Liver (tissue), 9 donors: ENCODE data around the gene LRIG1. TPM values are rescaled to one million over a fixed set of nuclear protein-coding genes. Genes with fewer than 3 reads are reported as not detected.

Experiments
- DNase-seq: peaks from one replicate; pipeline ENCODE4 v3.0.0-alpha.2; 2017; ENCODE audit warnings: low spot score
- H3K27ac ChIP-seq, 2 donors: one replicate each; pipeline ENCODE4 v1.7.0; 2013; ENCODE audit warnings: inconsistent platforms in 2 of 2, low read length in 2 of 2, control low read depth in 1 of 2, low read depth in 1 of 2, mild to moderate bottlenecking in 1 of 2
- H3K27me3 ChIP-seq, 4 donors: one replicate each; pipeline versions ENCODE4 v1.6.1 to v1.7.0; 2013; ENCODE audit warnings: low read length in 3 of 4, inconsistent platforms in 1 of 4, mild to moderate bottlenecking in 1 of 4, moderate library complexity in 1 of 4; ENCODE audit not compliant: control insufficient read depth in 4 of 4, insufficient read depth in 4 of 4
- H3K36me3 ChIP-seq, 4 donors: one replicate each; pipeline versions ENCODE4 v1.6.1 to v1.7.0; 2013; ENCODE audit warnings: low read length in 3 of 4, mild to moderate bottlenecking in 3 of 4, low read depth in 1 of 4, moderate library complexity in 1 of 4; ENCODE audit not compliant: control insufficient read depth in 4 of 4, insufficient read depth in 3 of 4
- H3K4me1 ChIP-seq, 4 donors: one replicate each; pipeline versions ENCODE4 v1.6.1 to v1.7.0; 2013; ENCODE audit warnings: low read length in 3 of 4, mild to moderate bottlenecking in 3 of 4, moderate library complexity in 1 of 4; ENCODE audit not compliant: control insufficient read depth in 4 of 4, insufficient read depth in 4 of 4
- H3K4me3 ChIP-seq, 3 donors: one replicate each; pipeline versions ENCODE4 v1.6.1 to v1.7.0; 2013; ENCODE audit warnings: low read length in 3 of 3, control low read depth in 1 of 3, low read depth in 1 of 3, mild to moderate bottlenecking in 1 of 3
- H3K9ac ChIP-seq, 2 donors: one replicate each; pipeline ENCODE4 v1.7.0; 2013; ENCODE audit warnings: low read length in 2 of 2, mild to moderate bottlenecking in 2 of 2, moderate library complexity in 2 of 2, control low read depth in 1 of 2, low read depth in 1 of 2
- H3K9me3 ChIP-seq, 4 donors: one replicate each; pipeline versions ENCODE4 v1.6.1 to v1.7.0; 2013; ENCODE audit warnings: low read length in 3 of 4; ENCODE audit not compliant: control insufficient read depth in 4 of 4
- CTCF ChIP-seq: fragments of 150-350 bp; IDR thresholded peaks from 2 replicates; pipeline ENCODE4 v1.5.1; 2017; ENCODE audit warnings: improper control_type of control experiment, low read depth, low read length; ENCODE audit not compliant: missing input control
- EGR1 ChIP-seq, 2 donors: IDR thresholded peaks; 2 replicates each; pipeline ENCODE4 v1.6.1; 2016 to 2018; ENCODE audit warnings: antibody characterized with exemption in 2 of 2, low read depth in 2 of 2
- FOXA1 ChIP-seq: IDR thresholded peaks from 2 replicates; pipeline ENCODE4 v1.6.1; 2016; ENCODE audit warnings: antibody characterized with exemption
- FOXA2 ChIP-seq: IDR thresholded peaks from 2 replicates; pipeline ENCODE4 v1.6.1; 2016; ENCODE audit warnings: antibody characterized with exemption
- GABPA ChIP-seq, 2 donors: IDR thresholded peaks in 1 of 2; conservative IDR thresholded peaks in 1 of 2; 2 replicates each; pipeline ENCODE4 v1.6.1; 2016; ENCODE audit warnings: antibody characterized with exemption in 2 of 2, mild to moderate bottlenecking in 1 of 2, moderate library complexity in 1 of 2
- HNF4A ChIP-seq, 2 donors: conservative IDR thresholded peaks; 2 replicates each; pipeline ENCODE4 v1.6.1; 2016; ENCODE audit warnings: antibody characterized with exemption in 2 of 2, mild to moderate bottlenecking in 2 of 2
- HNF4G ChIP-seq: IDR thresholded peaks from 2 replicates; pipeline ENCODE4 v1.6.1; 2016; ENCODE audit warnings: antibody characterized with exemption
- JUND ChIP-seq, 2 donors: IDR thresholded peaks; 2 replicates each; pipeline ENCODE4 v1.6.1; 2016; ENCODE audit warnings: antibody characterized with exemption in 2 of 2
- NR2F2 ChIP-seq: IDR thresholded peaks from 2 replicates; pipeline ENCODE4 v1.6.1; 2016; ENCODE audit warnings: antibody characterized with exemption
- RAD21 ChIP-seq, 2 donors: IDR thresholded peaks; 2 replicates each; pipeline ENCODE4 v1.6.1; 2016; ENCODE audit warnings: antibody characterized with exemption in 2 of 2, mild to moderate bottlenecking in 2 of 2
- REST ChIP-seq: IDR thresholded peaks from 2 replicates; pipeline ENCODE4 v1.6.1; 2016; ENCODE audit warnings: antibody characterized with exemption, mild to moderate bottlenecking
- RXRA ChIP-seq, 2 donors: IDR thresholded peaks; 2 replicates each; pipeline ENCODE4 v1.6.1; 2017 to 2018; ENCODE audit warnings: antibody characterized with exemption in 2 of 2, mild to moderate bottlenecking in 1 of 2
- SP1 ChIP-seq: IDR thresholded peaks from 2 replicates; pipeline ENCODE4 v1.6.1; 2018; ENCODE audit warnings: antibody characterized with exemption, mild to moderate bottlenecking
- TAF1 ChIP-seq: conservative IDR thresholded peaks from 2 replicates; pipeline ENCODE4 v1.6.1; 2016; ENCODE audit warnings: antibody characterized with exemption, mild to moderate bottlenecking
- YY1 ChIP-seq: IDR thresholded peaks from 2 replicates; pipeline ENCODE4 v1.6.1; 2016; ENCODE audit warnings: antibody characterized with exemption, mild to moderate bottlenecking
- ZBTB33 ChIP-seq: IDR thresholded peaks from 2 replicates; pipeline ENCODE4 v1.6.1; 2016; ENCODE audit warnings: antibody characterized with exemption
- WGBS: extraction: QIAGEN DNeasy Blood & Tissue Kit; methylation state at CpG from one replicate; pipeline ENCODE4 v1.1.7; 2013; 5-methylcytosine and 5-hydroxymethylcytosine counted together
- polyA plus RNA-seq, 2 donors: library from polyadenylated mRNA; stranded (reverse) in 1 of 2; unstranded in 1 of 2; fragments of 200-250 nt in 1 of 2; fragments of >200 nt in 1 of 2; fragmentation: Nextera tagmentation in 1 of 2; extraction: Ambion mirVana in 1 of 2; gene quantifications; one replicate each; pipeline versions ENCODE4 v1.2.1 to v1.2.3, GENCODE V29; 2013 to 2015
- total RNA-seq, 2 donors: library from RNA; depleted of rRNA; stranded (reverse); fragments of >200 nt; gene quantifications; one replicate each; pipeline ENCODE4 v1.2.3, GENCODE V29; 2014
- TF ChIP-seq, protein P1 (sequence below): IDR thresholded peaks from 2 replicates; pipeline ENCODE4 v1.6.1; 2016; ENCODE audit warnings: antibody characterized with exemption
- TF ChIP-seq, protein P2 (sequence below): IDR thresholded peaks from 2 replicates; pipeline ENCODE4 v1.6.1; 2016; ENCODE audit warnings: antibody characterized with exemption
- donor health status: healthy.
- donor health status: healthy.
- donor health status: healthy.
- donor health status: healthy.
- donor health status: healthy.

Gene LRIG1
- total and polyA plus RNA-seq, 4 donors = 9.4 to 48.9 (median 12.9) TPM

- no peak overlapping the region for H3K27ac ChIP-seq
- no peaks in the 10 kb centered on the region for H3K27me3 ChIP-seq
- TF ChIP-seq FOXA1 (no peak), JUND (IDR thresholded peaks at IDR 0.05) (no peak), HNF4G (no peak), ZBTB33 (no peak), CTCF (no peak), NR2F2 (no peak), EGR1 (IDR thresholded peaks at IDR 0.05; ENCODE audit: low read depth in 2 of 2) (no peak), REST (no peak), FOXA2 (no peak), GABPA (IDR thresholded peaks at IDR 0.05 in 1 of 2, conservative IDR thresholded peaks at IDR 0.05 in 1 of 2) (no peak), RAD21 (IDR thresholded peaks at IDR 0.05) (no peak), SP1 (no peak), YY1 (no peak), TAF1 (no peak), RXRA (IDR thresholded peaks at IDR 0.05) (no peak), HNF4A (conservative IDR thresholded peaks at IDR 0.05) (no peak)
- TF ChIP-seq, protein P1, sequence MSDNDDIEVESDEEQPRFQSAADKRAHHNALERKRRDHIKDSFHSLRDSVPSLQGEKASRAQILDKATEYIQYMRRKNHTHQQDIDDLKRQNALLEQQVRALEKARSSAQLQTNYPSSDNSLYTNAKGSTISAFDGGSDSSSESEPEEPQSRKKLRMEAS = no peak
- TF ChIP-seq, protein P2, sequence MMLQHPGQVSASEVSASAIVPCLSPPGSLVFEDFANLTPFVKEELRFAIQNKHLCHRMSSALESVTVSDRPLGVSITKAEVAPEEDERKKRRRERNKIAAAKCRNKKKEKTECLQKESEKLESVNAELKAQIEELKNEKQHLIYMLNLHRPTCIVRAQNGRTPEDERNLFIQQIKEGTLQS = no peak
- no peaks in the 10 kb centered on the region for H3K36me3 ChIP-seq
- H3K9ac ChIP-seq = no peak overlapping the region
- 79% methylated on average over 6 of the region's 6 CpGs for WGBS
- no peak overlapping the region for H3K4me3 ChIP-seq
- H3K4me1 ChIP-seq = no peaks in the 10 kb centered on the region
- H3K9me3 ChIP-seq = no peaks in the 10 kb centered on the region
- no peak for DNase-seq
Measured at GRCh38 chr3:66534304-66534845, 33.6 kb upstream of the LRIG1 start.
